MG63 (cell line): ENCODE measurements around the gene ARID1B. TPM values are rescaled to one million over a fixed set of nuclear protein-coding genes. Genes with fewer than 3 reads are reported as not detected.

ENCODE experiments used
- DNase-seq: peaks from one replicate; pipeline ENCODE4 v3.0.0-alpha.2; 2020
- H3K27me3 ChIP-seq: fragments of 250-450 bp; sonication (Bioruptor Pico); 2 replicates; pipeline ENCODE4 v1.5.1; 2020; ENCODE audit warnings: mild to moderate bottlenecking, moderate library complexity
- H3K36me3 ChIP-seq: fragments of 250-450 bp; sonication (Bioruptor Pico); 2 replicates; pipeline ENCODE4 v1.5.1; 2020; ENCODE audit warnings: mild to moderate bottlenecking, moderate library complexity
- H3K4me3 ChIP-seq: fragments of 250-450 bp; sonication (Bioruptor Pico); 2 replicates; pipeline ENCODE4 v1.5.1; 2020; ENCODE audit warnings: mild to moderate bottlenecking, moderate library complexity
- H3K9me3 ChIP-seq: fragments of 250-450 bp; sonication (Bioruptor Pico); 2 replicates; pipeline ENCODE4 v1.5.1; 2020; ENCODE audit warnings: mild to moderate bottlenecking, moderate library complexity
- total RNA-seq: library from RNA; depleted of rRNA; stranded (reverse); fragments of >200 nt; shearing (Covaris generic); gene quantifications from 2 replicates; pipeline ENCODE4 v1.2.3, GENCODE V29; 2014; ENCODE audit warnings: low replicate concordance

The ARID1B gene
- total RNA-seq, 1 experiment from 2014 or later: 9.9 TPM

DNA sequence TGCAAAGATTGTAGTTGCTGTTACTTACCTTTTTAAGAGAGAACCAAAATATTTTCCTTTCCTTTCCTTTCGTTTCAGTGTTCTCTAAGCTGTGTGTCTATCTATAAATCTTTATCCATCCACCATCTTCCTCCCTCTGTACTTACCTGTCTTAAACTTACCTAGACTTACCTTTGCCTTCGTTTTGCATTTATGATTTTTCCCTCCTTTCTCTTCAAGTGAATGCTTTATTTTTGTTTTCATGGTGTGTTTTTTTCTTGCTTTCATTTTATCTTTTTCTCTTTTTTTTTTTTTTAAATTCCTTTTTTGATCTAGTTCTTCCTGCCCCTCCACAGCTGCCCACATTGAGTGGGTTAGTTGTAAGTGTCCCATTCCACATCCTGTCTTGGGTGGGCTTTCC lies 26.2 kb downstream of the ARID1B start:
- Histone ChIP-seq H3K9me3 (no peaks in the 10 kb centered on the region), H3K27me3 (no peaks in the 10 kb centered on the region), H3K36me3 (no peaks in the 10 kb centered on the region), H3K4me3 (no peak overlapping the region)
- no peak for DNase-seq

DNA sequence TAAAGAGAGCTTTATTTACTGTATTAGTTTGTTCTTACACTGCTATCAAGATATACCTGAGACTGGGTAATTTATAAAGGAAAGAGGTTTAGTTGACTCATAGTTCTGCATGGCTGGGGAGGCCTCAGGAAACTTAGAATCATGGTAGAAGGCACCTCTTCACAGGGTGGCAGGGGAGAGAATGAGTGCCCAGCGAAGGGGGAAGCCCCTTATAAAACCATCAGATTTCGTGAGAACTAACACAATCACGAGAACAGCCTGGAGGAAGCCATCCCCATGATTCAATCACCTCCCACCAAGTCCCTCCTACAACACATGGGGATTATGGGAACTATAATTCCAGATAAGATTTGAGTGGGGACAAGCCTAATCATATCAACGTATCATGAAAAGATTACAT lies 27.2 kb downstream of the ARID1B start:
- no peaks in the 10 kb centered on the region for H3K27me3 ChIP-seq
- H3K36me3 ChIP-seq: no peaks in the 10 kb centered on the region
- H3K4me3 ChIP-seq: no peak overlapping the region
- no peaks in the 10 kb centered on the region for H3K9me3 ChIP-seq
- DNase-seq: no peak

- no peak for DNase-seq
- Histone ChIP-seq H3K4me3 (no peak overlapping the region), H3K9me3 (no peaks in the 10 kb centered on the region), H3K36me3 (no peaks in the 10 kb centered on the region), H3K27me3 (no peaks in the 10 kb centered on the region)
Observed at GRCh38 chr6:156806155-156806554, 29.0 kb downstream of the ARID1B start.

- Histone ChIP-seq H3K4me3 (peak overlapping the region; percentile 8; the same call in 1 of the 2 replicates), H3K27me3 (no peaks in the 10 kb centered on the region)
Observed at GRCh38 chr6:156807028-156807427, 29.9 kb downstream of the ARID1B start.

GRCh38 chr6:156807795-156808194 lies 30.6 kb downstream of the ARID1B start:
- H3K4me3 ChIP-seq: no peak overlapping the region
- no peaks in the 10 kb centered on the region for H3K9me3 ChIP-seq
- no peaks in the 10 kb centered on the region for H3K36me3 ChIP-seq
- no peak for DNase-seq
- no peaks in the 10 kb centered on the region for H3K27me3 ChIP-seq

More at GRCh38 chr6:156807028-156807427, 29.9 kb downstream of the ARID1B start:
- peak; percentile 64 for DNase-seq
- no peaks in the 10 kb centered on the region for H3K9me3 ChIP-seq
- H3K36me3 ChIP-seq: no peaks in the 10 kb centered on the region

DNA sequence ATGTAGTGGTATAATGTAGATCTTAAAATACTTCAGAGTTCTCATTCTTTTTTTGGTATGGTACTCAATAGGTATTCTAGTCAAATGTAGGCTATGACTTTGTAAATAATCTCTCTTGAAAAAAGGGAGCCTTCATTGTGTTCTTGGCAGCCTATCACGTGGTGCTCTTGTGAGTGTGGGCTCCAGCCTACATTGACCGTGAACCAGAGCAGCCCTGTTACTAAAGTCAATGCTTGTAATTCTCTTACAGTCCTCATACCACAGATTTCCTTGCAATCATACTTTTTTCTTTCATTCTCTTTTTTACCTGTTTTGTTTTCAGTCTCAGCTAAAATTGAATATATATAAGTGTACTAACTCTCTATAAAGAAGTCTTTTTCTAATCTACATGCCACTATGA lies 31.1 kb downstream of the ARID1B start:
- no peaks in the 10 kb centered on the region for H3K36me3 ChIP-seq
- H3K27me3 ChIP-seq: no peaks in the 10 kb centered on the region
- H3K9me3 ChIP-seq: no peaks in the 10 kb centered on the region
- no peak overlapping the region for H3K4me3 ChIP-seq
- DNase-seq: no peak

DNA sequence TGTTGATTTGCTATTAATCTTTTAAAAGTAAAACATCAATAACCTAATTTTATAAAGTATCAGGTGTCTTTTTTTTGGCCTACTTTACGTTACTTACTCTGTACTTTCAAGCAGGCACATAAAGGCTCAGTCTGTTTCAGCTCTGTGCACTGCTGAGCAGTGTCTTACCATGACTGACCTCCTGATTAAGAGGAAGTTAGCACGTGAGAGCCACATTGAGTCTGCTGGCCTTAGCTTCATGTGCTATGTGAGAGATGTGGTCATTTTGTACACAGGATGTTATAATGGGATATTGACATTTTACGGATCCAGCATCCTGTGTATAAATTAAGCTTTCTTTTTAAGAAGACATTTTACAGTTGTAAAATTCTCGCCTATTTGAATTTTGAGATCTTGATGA lies 31.9 kb downstream of the ARID1B start:
- no peak for DNase-seq
- H3K4me3 ChIP-seq: no peak overlapping the region
- H3K36me3 ChIP-seq: no peaks in the 10 kb centered on the region
- no peaks in the 10 kb centered on the region for H3K9me3 ChIP-seq
- no peaks in the 10 kb centered on the region for H3K27me3 ChIP-seq

DNA sequence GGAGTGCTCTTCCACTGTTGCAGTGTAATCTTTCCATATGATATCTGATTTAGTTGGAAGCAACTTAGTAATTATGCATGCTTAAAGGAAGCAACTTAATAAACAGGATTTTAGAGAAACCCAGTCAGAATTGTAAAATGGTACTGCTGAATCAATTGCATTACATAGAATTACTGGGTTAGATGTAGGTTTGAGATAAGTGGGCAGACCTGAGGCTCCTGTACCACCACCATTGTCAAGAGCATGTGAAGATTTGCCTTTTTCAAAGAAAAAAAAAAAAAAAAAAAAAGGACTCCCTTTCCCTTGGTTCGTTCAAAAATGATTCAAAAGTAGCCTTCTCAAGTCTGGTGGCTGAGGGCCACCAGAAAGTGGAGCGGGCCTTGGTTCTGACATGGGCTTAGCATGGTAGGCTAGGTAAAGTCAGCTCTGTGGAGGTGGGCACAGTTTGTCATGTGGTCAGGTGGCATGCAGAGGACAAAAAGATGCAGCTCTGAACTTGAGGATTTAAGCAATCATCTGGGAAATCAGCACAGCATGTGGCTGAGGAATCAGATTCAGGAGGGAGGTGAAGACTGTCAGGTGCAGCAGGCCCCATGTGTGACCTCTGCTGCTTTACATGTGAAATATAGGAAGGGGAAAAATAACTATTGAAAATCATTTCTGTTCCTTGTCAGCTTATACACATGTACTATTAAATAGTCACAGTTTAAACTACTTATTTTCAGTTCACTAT lies 32.4 kb downstream of the ARID1B start:
- Histone ChIP-seq H3K4me3 (no peak overlapping the region), H3K36me3 (no peaks in the 10 kb centered on the region), H3K27me3 (no peaks in the 10 kb centered on the region), H3K9me3 (no peaks in the 10 kb centered on the region)
- no peak for DNase-seq

DNA sequence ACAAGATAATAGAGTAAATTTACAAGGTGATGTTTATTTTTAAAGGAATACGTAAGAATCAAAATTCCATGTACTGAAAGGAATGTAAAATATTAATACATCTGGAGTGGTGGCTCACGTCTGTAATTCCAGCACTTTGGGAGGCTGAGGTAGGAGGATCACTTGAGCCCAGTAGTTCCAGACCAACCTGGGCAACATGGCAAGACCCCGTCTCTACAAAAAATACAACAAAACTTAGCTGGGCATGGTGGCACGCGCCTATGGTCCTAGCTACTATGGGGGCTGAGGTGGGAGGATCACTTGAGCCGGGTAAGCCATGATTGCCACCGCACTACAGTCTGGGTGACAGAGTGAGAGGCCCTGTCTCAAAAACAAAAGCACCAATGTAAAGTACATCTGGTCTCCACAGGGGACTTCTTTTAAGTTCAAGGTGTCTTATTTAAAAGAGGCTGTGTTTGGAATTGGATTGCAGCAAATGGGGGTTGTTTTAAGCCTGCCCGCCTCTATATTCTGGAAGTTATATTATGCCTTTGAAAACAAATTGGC lies 36.9 kb downstream of the ARID1B start:
- Histone ChIP-seq H3K27me3 (no peaks in the 10 kb centered on the region), H3K36me3 (no peaks in the 10 kb centered on the region), H3K4me3 (no peak overlapping the region), H3K9me3 (no peaks in the 10 kb centered on the region)
- DNase-seq: no peak

DNA sequence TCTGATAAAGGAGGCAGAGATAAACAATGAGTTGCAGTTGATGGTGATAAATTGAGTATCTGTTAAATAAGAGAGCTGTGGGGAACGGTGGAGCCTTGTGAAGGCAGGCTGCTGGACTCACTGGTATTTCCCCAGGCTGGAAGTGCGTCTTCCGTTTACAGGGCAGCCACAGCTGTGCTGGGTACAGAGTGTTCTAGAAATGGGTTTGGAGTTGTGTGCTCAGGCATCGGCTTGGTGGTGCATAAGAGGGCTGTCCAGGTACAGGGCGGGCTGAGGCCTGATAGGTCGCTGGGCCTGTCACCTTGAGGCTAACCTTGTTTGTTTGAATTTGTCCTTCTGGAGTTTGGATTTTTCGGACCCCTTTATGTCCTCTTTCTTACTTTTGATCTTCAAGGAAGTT lies 39.3 kb downstream of the ARID1B start:
- Histone ChIP-seq H3K4me3 (no peak overlapping the region), H3K36me3 (no peaks in the 10 kb centered on the region), H3K9me3 (no peaks in the 10 kb centered on the region), H3K27me3 (no peaks in the 10 kb centered on the region)
- no peak for DNase-seq

GRCh38 chr6:156820089-156820798 lies 43.1 kb downstream of the ARID1B start:
- Histone ChIP-seq H3K36me3 (no peaks in the 10 kb centered on the region), H3K9me3 (no peaks in the 10 kb centered on the region), H3K27me3 (no peaks in the 10 kb centered on the region), H3K4me3 (no peak overlapping the region)
- DNase-seq: no peak

- Histone ChIP-seq H3K4me3 (no peak overlapping the region), H3K9me3 (no peaks in the 10 kb centered on the region), H3K27me3 (no peaks in the 10 kb centered on the region), H3K36me3 (no peaks in the 10 kb centered on the region)
- no peak for DNase-seq
Observed at GRCh38 chr6:156821707-156822106, 44.5 kb downstream of the ARID1B start.

GRCh38 chr6:156822747-156823206 lies 45.6 kb downstream of the ARID1B start:
- Histone ChIP-seq H3K4me3 (no peak overlapping the region), H3K9me3 (no peaks in the 10 kb centered on the region), H3K27me3 (no peaks in the 10 kb centered on the region), H3K36me3 (no peaks in the 10 kb centered on the region)
- DNase-seq: no peak

DNA sequence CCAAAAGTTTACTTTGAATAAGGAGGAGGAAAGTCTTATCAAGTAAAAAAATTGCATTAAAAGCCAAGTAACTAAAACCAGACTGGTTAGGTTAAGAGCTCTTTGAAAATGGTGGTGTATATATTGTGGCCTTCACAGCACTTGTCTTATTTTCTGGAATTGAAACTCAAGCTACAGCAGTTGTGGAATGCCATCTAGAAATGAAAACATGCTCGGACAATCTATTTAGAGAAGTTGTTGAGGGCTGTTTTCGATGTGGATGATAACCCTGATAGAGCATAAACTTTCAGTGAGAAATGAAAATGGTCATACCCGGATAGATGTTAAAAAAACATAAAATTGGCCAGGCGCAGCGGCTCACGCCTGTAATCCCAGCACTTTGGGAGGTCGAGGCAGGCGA lies 47.0 kb downstream of the ARID1B start:
- no peak for DNase-seq
- no peaks in the 10 kb centered on the region for H3K27me3 ChIP-seq

DNA sequence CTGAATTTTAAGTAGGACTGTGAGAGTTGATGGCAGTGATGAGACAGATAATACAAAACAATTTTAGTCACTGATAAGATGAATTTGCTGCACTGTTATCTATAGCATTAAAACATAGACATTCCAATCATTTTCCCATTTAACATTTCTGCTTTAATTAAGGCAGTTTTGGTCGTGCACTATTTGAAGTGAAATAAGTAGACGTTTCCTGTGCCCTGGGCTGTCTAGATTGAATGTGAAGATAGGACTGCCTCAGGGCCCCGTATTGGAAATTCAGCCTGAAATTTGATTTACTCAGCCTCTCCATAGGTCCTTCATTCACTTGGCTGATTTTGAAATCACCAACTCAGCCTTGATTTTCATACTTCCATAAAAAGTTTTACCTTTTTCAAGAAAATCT lies 48.3 kb downstream of the ARID1B start:
- H3K36me3 ChIP-seq: peaks cover 7% of the 10 kb centered on the region
- H3K9me3 ChIP-seq: no peaks in the 10 kb centered on the region
- no peak overlapping the region for H3K4me3 ChIP-seq
- DNase-seq: no peak
- no peaks in the 10 kb centered on the region for H3K27me3 ChIP-seq

More for the DNA sequence above, 47.0 kb downstream of the ARID1B start:
- Histone ChIP-seq H3K4me3 (no peak overlapping the region), H3K9me3 (no peaks in the 10 kb centered on the region), H3K36me3 (no peaks in the 10 kb centered on the region; the same call in 1 of the 2 replicates)

DNA sequence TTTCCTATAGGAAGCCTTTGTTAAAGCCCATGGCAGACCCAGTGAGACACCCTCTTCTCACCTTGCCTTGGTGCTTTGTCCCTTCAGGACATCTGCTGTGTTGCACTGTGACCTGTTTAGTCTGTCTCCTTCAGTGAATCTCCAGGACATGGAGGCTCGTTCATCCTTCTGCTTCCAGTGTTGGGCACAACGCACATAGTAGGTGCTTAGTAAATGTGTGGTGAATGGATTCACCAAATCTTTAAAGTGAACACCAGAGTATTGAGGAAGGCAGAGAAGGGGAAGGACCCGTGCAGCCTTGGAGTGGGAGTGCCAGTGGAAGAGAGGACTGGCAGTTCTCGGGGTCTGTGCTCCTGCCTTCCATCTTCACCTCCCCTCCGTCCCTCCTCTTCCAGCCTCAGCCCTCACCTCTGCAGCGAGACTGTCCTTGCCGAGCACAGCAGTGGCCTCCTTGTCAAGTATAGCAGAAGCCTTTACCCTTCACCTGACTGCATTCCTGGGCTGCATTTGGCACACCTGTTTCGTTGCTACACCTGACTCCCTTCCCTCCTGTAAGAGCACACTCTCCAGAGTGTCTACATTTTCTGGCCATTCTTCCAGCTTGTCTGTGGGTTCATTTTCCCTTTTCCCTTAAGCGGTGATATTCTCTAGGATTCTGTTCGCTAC lies 49.2 kb downstream of the ARID1B start:
- Histone ChIP-seq H3K4me3 (no peak overlapping the region), H3K36me3 (peaks cover 7% of the 10 kb centered on the region), H3K9me3 (no peaks in the 10 kb centered on the region), H3K27me3 (no peaks in the 10 kb centered on the region)
- no peak for DNase-seq

GRCh38 chr6:156827382-156827781 lies 50.2 kb downstream of the ARID1B start:
- peaks cover 7% of the 10 kb centered on the region for H3K36me3 ChIP-seq
- H3K4me3 ChIP-seq: no peak overlapping the region
- DNase-seq: no peak
- H3K27me3 ChIP-seq: no peaks in the 10 kb centered on the region
- H3K9me3 ChIP-seq: no peaks in the 10 kb centered on the region
